Right renal cortex interstitium (tissue), 3 donors: ENCODE measurements around the gene RHBDF1. TPM values are rescaled to one million over a fixed set of nuclear protein-coding genes. Genes with fewer than 3 reads are reported as not detected.

Source experiments
- DNase-seq, 3 donors: peaks; one replicate each; pipeline ENCODE4 v3.0.0-alpha.2; 2013; ENCODE audit warnings: low read depth in 3 of 3, low spot score in 2 of 3
- polyA plus RNA-seq, 3 donors: library from polyadenylated mRNA; unstranded; fragments of 120-200 nt; gene quantifications; one replicate each; pipeline ENCODE4 v1.2.1, GENCODE V29; 2013; ENCODE audit not compliant: insufficient read length in 3 of 3

RHBDF1 gene
- 10 to 100 TPM; 20.1 to 20.8 (median 20.7) TPM for polyA plus RNA-seq

DNA sequence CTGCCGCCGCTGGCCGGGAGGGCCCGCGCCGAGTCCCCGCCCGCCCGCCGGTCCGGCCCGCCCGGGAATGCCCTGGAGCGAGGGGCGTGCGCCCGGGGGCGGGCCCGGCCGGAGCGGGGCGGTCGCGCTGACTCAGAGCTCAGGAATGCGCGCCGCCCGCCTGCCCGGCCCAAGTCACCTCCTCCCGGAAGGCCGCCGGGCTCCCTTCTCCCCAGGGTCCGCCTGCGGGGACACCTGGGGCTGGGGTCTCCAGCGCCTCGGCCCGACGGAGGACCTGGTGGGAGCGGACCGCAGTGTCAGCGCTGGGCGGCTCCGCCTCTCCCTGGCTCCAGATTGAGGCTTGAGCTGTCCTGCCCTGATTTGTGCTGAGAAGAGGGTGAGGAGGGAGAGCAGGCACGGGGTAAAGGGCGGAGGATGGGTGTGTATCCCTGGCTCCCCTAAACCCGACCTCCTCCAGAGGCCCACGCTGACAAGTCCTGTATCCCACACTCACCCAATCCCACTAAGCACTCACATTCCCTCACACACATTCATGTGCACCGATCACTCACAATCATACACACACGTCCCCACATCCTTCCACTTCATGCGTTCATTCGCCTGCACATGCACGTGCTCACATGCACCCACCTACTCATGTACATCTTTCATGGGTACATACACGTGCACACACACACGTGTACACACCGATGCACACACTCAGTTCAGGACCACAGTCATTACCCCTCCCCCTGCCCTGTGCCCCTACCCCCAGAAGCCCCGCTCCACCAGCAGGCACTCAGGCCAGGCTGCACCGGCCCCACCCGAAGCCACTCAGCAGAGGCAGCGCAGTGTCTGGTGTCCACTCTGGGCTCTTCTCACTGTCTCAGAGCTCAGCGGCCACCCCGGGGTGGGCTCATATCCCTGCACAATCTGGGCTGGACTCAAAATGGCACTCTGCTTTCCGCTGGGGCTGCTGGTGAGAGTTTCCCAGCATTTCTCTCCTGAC lies at the start of gene RHBDF1:
Gene RHBDF1, minus strand, starts transcription at position 71 of the 988 bp plus-strand sequence. CDS start 7,616 bp downstream, outside the sequence.
- no peak for DNase-seq

DNA sequence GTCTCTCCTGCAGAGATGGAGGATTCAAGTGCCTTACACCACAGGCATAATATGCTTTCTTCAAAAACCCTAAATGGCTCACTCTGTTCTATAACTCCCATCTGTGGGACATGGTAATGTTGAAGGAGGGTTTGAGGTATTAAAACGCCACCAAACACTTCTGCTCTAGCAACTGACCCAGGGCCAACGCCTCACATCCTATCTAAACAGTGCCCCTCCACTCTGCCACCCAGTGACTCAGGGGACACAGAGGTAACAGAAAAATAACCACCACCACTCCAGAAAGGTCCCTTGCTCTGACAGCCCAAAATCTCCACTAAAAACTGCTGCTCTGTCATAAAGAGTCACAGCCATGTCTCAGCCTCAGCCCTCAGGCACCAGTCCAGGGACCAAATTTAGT lies 48.3 kb upstream of the RHBDF1 start:
- DNase-seq = no peak

GRCh38 chr16:119835-120491 lies 47.5 kb upstream of the RHBDF1 start:
- no peak for DNase-seq

GRCh38 chr16:119295-119694 lies 46.9 kb upstream of the RHBDF1 start:
- DNase-seq = no peak

DNA sequence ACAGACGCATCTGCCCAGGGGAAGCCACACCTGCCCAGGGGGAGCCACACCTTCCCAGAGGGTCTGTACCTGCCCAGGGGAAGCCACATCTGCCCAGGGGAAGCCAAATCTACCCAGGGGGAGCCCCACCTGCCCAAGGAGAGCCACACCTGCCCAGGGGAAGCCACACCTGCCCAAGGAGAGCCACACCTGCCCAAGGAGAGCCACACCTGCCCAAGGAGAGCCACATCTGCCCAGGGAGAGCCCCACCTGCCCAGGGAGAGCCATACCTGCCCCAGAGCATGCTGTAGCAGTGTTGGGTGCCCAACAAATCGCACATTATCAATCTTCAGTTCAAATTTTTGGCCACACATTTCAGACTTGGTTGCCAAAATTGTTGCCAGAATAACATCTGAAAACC lies 46.4 kb upstream of the RHBDF1 start:
- no peak for DNase-seq

GRCh38 chr16:117379-118365 lies 45.2 kb upstream of the RHBDF1 start:
- DNase-seq = no peak

GRCh38 chr16:116015-116414 lies 43.6 kb upstream of the RHBDF1 start:
- DNase-seq = no peak

GRCh38 chr16:114327-114726 lies 41.9 kb upstream of the RHBDF1 start:
- DNase-seq = no peak

DNA sequence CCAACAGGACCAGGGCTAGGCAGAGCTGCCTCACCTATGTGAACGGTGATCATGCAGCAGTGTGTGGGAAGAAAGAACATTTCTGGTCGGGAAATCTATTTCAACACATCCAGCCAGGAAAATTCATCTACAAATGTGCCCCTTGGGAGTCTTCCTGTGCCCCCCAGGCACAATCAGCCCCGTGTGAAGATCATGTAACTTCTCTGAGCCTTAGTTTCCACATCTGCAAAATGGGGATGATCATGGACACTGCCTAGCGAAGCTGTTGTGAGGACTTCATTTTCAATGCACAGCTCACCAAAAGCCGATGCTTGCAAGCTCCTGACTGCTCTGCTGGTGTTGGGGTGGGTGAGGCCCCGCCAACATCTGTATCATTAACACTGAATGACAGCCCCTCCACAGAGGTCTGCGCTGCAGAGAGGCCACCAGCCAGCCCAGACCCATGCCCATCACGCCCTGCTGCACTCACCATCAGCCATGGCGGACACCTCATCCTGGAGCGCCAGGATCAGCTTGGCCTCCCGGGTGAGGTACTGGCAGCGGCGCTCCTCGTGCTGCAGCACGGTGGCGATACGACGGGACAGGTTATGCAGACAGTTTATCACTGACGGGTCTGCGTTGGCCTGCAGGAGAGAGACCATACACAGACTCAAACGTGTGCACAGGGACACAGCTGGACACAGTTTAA lies 39.9 kb upstream of the RHBDF1 start:
- DNase-seq = no peak

DNA sequence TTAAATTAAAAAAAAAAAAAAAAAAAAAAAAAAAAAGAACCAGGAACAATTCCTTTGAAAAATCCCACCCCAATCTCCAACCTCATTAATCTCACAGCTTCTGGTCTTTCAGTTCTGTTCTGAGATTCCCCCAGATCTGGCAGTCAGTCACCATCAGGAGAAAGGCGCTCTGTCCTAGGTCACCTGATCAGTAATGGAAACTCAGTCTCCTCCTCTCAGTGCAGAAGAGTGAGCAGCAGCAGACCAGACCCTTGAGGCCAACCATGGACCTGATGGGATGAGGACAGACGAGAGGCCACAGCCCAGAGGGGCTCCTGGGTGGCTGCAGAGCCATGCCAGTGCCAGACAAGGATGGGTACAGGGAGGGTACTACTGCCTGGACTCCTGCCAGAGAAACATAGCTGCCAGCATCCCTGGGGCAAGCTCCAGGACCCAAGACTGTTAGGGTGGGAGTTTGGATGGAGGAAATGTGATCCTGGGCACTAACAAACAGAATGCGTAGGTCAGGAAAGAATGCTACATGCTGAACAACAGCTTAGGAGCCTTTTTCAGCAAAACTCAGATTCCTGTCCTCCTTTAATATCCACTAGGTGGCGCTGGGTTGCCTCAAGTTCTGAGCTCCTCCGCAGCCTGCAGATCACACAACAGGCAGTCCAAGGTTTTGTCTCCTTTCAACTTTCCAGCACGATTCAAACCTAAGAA lies 34.3 kb upstream of the RHBDF1 start:
- DNase-seq = peak in 2 of 3 donors; percentile 63

DNA sequence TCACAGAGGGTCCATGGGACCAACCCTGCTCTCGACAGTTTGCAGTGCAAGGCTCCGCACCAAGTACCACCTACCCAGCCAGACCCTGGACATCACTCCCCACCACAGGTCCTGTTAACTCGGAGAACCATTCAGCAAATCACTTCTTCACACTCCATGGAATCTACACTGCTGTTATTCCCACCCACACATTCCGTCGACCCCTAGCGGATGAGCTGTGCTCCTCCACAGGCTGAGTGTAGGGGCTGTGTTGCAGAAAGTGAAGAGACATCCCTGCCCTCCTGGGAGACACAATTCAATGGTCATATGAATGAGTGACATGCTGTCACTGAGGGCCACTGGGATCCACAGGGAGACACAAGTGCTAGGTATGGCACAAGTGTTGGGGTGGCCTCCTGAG lies 33.1 kb upstream of the RHBDF1 start:
- no peak for DNase-seq

DNA sequence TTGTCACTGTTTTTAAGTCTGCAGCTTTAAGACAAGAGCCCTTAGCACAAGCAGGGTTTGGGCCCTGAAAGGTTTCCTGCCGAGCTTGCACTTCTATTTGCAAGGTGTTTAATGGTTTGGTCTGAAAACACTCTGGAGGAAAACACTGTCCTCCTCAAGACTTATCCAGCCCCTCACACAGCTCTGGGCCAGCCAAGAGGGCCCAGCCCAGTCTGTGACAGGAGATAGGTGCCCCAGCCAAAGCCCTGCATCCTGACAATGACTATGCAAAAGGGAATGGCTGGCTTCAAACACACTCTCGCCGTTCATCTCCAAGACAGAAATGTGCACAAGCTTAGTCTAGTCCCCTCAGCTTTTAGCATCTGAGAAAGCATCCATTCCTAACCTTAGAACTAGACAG lies 32.5 kb upstream of the RHBDF1 start:
- DNase-seq = no peak

DNA sequence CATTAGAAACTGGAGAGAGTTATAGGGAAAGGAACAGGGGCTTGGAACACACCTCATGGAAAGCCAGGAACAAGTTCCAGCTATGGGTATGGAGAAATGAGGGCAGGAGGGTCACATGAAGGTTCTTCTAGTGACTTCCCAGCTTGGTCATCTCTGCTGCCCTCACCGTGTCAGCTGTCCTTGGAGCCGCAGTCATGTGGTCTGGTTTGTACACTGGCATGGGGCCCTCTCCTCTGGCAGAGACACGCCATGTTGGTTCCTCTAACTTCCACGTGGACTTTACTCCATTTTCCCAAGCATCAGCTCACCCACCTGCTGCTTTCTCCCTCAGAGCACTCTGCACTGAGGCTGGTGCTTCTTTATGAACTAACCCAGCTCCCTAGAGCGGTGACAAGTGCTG lies 31.9 kb upstream of the RHBDF1 start:
- DNase-seq = no peak

- DNase-seq = no peak
Observed at GRCh38 chr16:102060-102855, 29.8 kb upstream of the RHBDF1 start.

DNA sequence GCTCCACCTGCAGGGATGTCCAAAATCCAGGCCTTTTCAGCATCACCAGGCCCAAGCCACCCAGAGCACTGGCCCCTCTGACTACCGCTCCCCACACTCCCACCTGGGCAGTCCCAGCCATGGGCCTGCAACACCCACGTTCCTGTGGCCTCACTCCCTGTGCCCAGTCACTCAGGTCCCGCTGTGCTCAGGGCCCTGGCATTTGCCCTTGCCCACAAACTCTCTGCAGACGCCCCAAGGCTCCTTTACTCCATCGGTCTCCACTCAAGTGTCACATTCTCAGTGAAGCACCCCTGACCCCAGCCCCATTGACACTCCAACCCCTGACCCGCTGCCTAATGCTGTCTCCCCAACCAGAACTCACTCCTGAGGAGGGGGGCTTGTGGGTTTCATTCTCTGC lies 29.2 kb upstream of the RHBDF1 start:
- DNase-seq = no peak

DNA sequence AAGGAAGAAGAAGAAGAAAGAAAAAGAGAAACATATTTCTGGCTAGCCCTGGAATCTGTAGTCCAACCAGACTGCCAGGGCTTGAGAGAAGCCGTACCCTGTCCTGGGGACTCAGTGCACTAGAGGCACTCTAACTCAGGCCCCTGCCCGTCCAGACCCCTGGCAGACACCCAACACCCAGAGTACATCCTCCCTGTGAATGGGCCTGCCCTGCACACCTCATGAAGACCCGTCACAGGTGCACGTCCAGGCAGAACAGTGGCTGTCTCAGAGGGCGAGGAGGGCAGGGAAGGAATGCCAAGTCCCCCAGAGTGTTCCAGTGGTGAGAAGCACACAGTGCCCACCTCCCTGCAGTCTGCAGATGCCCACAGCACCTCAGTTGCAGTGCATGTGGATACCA lies 28.6 kb upstream of the RHBDF1 start:
- DNase-seq = no peak

GRCh38 chr16:97822-98221 lies 25.4 kb upstream of the RHBDF1 start:
- no peak for DNase-seq

DNA sequence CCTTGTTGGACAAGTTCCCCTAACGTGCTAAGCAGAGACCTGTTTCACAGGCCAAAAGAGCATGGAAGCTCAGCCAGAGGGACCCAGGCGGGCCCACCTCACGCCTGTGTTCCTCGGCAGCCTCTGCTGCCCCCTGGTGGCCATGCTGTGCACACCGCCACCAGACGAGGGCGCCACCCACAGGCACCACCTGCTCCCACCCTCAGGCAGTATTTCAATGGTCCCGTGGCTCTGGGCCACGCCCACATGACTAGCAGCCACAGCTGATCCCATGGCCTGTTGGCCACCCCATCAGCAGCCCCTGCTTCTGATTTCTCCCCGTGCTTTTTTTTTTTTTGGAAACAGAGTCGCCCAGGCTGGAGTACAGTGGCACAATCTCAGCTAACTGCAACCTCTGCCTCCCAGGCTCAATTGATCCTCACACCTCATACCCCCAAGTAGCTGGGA lies 24.5 kb upstream of the RHBDF1 start:
- no peak for DNase-seq

- no peak for DNase-seq
Observed at GRCh38 chr16:94918-95265, 22.5 kb upstream of the RHBDF1 start.
